ENCODE data around the gene MAGI2. TPM values are rescaled to one million over a fixed set of nuclear protein-coding genes. Genes with fewer than 3 reads are reported as not detected.

The MAGI2 gene
- polyA plus RNA-seq, 4 donors, result 0.22 to 2.1 (median 1.5) TPM

DNA sequence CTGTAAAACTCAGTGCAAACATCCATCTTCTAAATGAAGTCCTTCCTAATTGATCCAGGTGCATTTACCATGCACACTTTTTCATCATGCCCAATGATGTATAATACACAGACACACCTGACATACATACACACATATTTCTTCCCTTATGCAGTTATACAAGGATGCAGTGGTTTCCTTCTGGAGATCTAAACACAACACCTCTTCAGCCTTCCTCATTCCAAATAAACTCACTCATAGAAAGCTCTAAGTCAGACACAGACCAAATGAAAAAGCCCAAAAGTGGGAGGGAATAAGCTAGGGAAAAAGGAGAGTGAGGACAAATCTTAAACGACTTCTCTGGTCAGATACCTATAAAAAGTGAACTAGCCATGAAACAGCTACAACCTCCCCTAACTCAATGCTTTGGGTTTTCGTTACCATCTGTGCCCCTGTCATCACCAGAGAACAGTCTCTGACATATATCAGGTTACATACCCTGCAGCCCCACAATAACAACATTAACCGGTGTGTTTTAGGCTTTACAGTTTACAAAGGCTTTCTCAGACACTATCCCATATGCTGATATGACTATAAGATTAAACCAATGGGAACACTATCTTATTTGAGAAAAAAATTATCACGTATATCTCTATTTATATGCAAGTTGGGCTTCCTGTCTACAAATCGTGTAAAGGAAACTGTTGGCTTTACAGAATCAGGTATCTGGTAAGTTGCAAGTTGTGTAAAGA lies 979.7 kb downstream of the MAGI2 start:
- no peaks in the 10 kb centered on the region for H3K36me3 ChIP-seq (ENCODE audit: control insufficient read depth in 3 of 3, insufficient read depth in 2 of 3, low read depth in 1 of 3, low read length in 3 of 3)
- H3K4me3 ChIP-seq (ENCODE audit: low read depth in 1 of 3, low read length in 3 of 3), result no peak overlapping the region
- H3K9me3 ChIP-seq (ENCODE audit: control insufficient read depth in 2 of 2, insufficient read depth in 1 of 2, low read depth in 1 of 2, low read length in 1 of 2), result no peaks in the 10 kb centered on the region
- no peaks in the 10 kb centered on the region for H3K27me3 ChIP-seq (ENCODE audit: control insufficient read depth in 3 of 3, insufficient read depth in 3 of 3, low read length in 3 of 3)
- DNase-seq (no peak), FAIRE-seq (no peak)
- no peaks in the 10 kb centered on the region for H3K4me1 ChIP-seq (ENCODE audit: control insufficient read depth in 3 of 3, insufficient read depth in 2 of 3, low read depth in 1 of 3, low read length in 2 of 3)
- H3K27ac ChIP-seq (ENCODE audit: low read depth in 1 of 3, low read length in 2 of 3), result no peak overlapping the region
- WGBS, 3 donors, result 62 to 71% (median 68%) methylated on average over 5 of the region's 5 CpGs

DNA sequence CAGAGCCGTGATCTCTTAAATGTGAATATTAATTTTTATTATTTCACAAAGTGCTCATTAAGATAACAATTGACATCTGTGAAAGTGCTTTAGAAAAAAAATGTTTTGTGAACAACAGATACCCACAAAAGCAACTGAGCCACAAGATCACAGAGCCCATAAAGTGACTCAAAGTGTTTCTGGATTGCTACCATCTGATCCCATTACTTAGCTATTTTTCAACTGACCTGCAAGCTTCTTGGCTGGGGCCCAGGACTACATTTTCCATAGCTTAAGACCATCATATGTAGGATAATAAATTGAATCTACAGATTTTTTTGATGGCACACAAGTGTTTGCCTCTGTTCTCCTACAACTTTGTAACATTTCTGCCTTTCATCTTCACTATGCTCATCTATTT lies 980.4 kb downstream of the MAGI2 start:
- no peaks in the 10 kb centered on the region for H3K27me3 ChIP-seq (ENCODE audit: control insufficient read depth in 3 of 3, insufficient read depth in 3 of 3, low read length in 3 of 3)
- H3K9me3 ChIP-seq (ENCODE audit: control insufficient read depth in 2 of 2, insufficient read depth in 1 of 2, low read depth in 1 of 2, low read length in 1 of 2), result no peaks in the 10 kb centered on the region
- FAIRE-seq (no peak), DNase-seq (no peak)
- 32 to 69% (median 58%) methylated on average over 1 of the region's 1 CpG for WGBS, 3 donors
- no peaks in the 10 kb centered on the region for H3K36me3 ChIP-seq (ENCODE audit: control insufficient read depth in 3 of 3, insufficient read depth in 2 of 3, low read depth in 1 of 3, low read length in 3 of 3)
- H3K27ac ChIP-seq (ENCODE audit: low read depth in 1 of 3, low read length in 2 of 3), result no peak overlapping the region
- no peak overlapping the region for H3K4me3 ChIP-seq (ENCODE audit: low read depth in 1 of 3, low read length in 3 of 3)
- H3K4me1 ChIP-seq (ENCODE audit: control insufficient read depth in 3 of 3, insufficient read depth in 2 of 3, low read depth in 1 of 3, low read length in 2 of 3), result no peaks in the 10 kb centered on the region

DNA sequence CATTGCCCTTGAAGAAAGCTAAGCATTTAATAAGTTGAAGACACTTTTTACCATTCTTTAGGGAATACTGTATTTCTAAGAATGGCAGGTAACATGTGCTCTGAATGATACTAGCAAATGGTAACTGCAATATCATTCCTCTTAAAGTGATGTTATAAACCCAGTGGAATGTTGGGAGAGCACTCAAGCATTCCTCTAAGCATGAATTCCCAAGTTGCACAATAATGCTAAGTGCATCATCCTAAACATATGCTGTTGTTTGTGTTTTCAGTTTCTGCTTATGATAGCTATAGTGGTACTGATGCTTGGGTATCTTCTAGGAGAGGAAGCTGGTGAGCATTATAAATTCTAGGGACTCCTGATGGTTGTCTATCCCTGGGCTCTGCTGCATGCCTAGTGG lies 980.9 kb downstream of the MAGI2 start:
- H3K9me3 ChIP-seq (ENCODE audit: control insufficient read depth in 2 of 2, insufficient read depth in 1 of 2, low read depth in 1 of 2, low read length in 1 of 2), result no peaks in the 10 kb centered on the region
- H3K36me3 ChIP-seq (ENCODE audit: control insufficient read depth in 3 of 3, insufficient read depth in 2 of 3, low read depth in 1 of 3, low read length in 3 of 3), result no peaks in the 10 kb centered on the region
- no peak for DNase-seq
- FAIRE-seq, result no peak
- H3K27me3 ChIP-seq (ENCODE audit: control insufficient read depth in 3 of 3, insufficient read depth in 3 of 3, low read length in 3 of 3), result no peaks in the 10 kb centered on the region
- no peak overlapping the region for H3K4me3 ChIP-seq (ENCODE audit: low read depth in 1 of 3, low read length in 3 of 3)
- H3K4me1 ChIP-seq (ENCODE audit: control insufficient read depth in 3 of 3, insufficient read depth in 2 of 3, low read depth in 1 of 3, low read length in 2 of 3), result no peaks in the 10 kb centered on the region
- no peak overlapping the region for H3K27ac ChIP-seq (ENCODE audit: low read depth in 1 of 3, low read length in 2 of 3)

DNA sequence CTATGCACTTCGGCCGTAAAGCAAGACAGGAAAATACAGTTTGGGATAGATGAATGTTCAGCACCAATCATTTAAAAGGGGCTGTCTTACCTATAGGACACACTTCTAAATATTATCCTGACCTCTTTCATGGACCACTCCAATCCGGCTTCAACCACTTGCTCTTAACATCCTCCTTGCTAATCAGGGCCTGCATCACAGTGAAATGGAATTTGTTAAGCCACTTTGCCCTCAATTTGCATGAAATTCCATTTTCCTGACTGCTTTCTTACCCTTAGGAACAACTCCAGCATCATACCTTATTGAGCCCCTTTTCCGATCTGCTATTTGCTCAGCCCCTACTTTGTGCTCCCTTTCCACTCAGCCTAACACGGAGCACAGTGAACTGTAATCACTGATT lies 987.6 kb downstream of the MAGI2 start:
- Histone ChIP-seq H3K4me1 (ENCODE audit: control insufficient read depth in 3 of 3, insufficient read depth in 2 of 3, low read depth in 1 of 3, low read length in 2 of 3) (no peaks in the 10 kb centered on the region), H3K27me3 (ENCODE audit: control insufficient read depth in 3 of 3, insufficient read depth in 3 of 3, low read length in 3 of 3) (no peaks in the 10 kb centered on the region), H3K27ac (ENCODE audit: low read depth in 1 of 3, low read length in 2 of 3) (no peak overlapping the region), H3K4me3 (ENCODE audit: low read depth in 1 of 3, low read length in 3 of 3) (no peak overlapping the region), H3K9me3 (ENCODE audit: control insufficient read depth in 2 of 2, insufficient read depth in 1 of 2, low read depth in 1 of 2, low read length in 1 of 2) (no peaks in the 10 kb centered on the region), H3K36me3 (ENCODE audit: control insufficient read depth in 3 of 3, insufficient read depth in 2 of 3, low read depth in 1 of 3, low read length in 3 of 3) (no peaks in the 10 kb centered on the region)
- no peak for DNase-seq
- no peak for FAIRE-seq
- WGBS, 3 donors, result 76 to 89% (median 82%) methylated on average over 5 of the region's 5 CpGs

DNA sequence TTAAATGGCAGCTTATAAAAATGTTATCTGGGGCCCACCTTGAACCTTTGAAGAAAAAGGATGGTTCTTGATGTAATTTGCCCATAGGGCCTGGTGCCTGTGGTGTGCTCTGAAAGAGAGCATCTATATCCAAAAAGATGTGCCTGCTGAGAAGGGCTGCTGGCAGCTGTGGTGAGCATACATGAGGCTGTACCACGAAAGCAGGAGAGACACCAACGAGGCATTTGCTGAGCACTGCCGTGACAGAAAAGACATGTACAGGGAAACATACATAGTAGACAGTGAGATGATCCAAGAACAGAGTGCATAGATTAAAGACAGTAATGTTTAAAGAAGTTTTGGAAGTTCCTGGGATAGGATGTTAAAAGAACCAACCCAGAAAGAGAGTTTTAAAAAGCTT lies 990.4 kb downstream of the MAGI2 start:
- 87 to 95% (median 90%) methylated on average over 3 of the region's 3 CpGs for WGBS, 3 donors
- DNase-seq, result no peak
- no peaks in the 10 kb centered on the region for H3K27me3 ChIP-seq (ENCODE audit: control insufficient read depth in 3 of 3, insufficient read depth in 3 of 3, low read length in 3 of 3)
- H3K4me1 ChIP-seq (ENCODE audit: control insufficient read depth in 3 of 3, insufficient read depth in 2 of 3, low read depth in 1 of 3, low read length in 2 of 3), result no peaks in the 10 kb centered on the region
- no peak overlapping the region for H3K4me3 ChIP-seq (ENCODE audit: low read depth in 1 of 3, low read length in 3 of 3)
- H3K36me3 ChIP-seq (ENCODE audit: control insufficient read depth in 3 of 3, insufficient read depth in 2 of 3, low read depth in 1 of 3, low read length in 3 of 3), result no peaks in the 10 kb centered on the region
- no peaks in the 10 kb centered on the region for H3K9me3 ChIP-seq (ENCODE audit: control insufficient read depth in 2 of 2, insufficient read depth in 1 of 2, low read depth in 1 of 2, low read length in 1 of 2)
- FAIRE-seq, result no peak
- H3K27ac ChIP-seq (ENCODE audit: low read depth in 1 of 3, low read length in 2 of 3), result no peak overlapping the region

DNA sequence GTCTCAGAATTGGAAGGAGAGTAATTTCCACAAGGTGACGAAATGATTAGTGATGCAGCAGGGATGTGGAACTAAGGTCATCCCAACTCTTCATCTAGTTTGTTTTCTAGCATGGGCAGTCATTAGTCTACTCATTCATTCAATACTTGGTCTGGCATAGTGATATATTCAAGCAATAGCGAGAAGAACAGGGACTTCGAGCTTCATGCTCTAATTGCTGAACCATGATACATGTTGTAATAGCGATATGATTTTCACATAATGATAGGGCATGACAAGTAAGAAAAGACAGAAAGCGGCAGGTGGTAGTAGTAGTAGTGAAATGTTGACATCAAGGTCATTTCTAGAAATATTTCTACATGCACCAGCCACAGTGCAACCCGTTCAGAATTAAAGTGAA lies 1002.8 kb downstream of the MAGI2 start:
- no peaks in the 10 kb centered on the region for H3K9me3 ChIP-seq (ENCODE audit: control insufficient read depth in 2 of 2, insufficient read depth in 1 of 2, low read depth in 1 of 2, low read length in 1 of 2)
- no peaks in the 10 kb centered on the region for H3K27me3 ChIP-seq (ENCODE audit: control insufficient read depth in 3 of 3, insufficient read depth in 3 of 3, low read length in 3 of 3)
- 47 to 66% (median 59%) methylated on average over 6 of the region's 6 CpGs for WGBS, 3 donors
- FAIRE-seq, result no peak
- no peak overlapping the region for H3K4me3 ChIP-seq (ENCODE audit: low read depth in 1 of 3, low read length in 3 of 3)
- peaks cover 2 to 11% (median 2%) of the 10 kb centered on the region in 3 donors for H3K4me1 ChIP-seq (ENCODE audit: control insufficient read depth in 3 of 3, insufficient read depth in 2 of 3, low read depth in 1 of 3, low read length in 2 of 3)
- H3K27ac ChIP-seq (ENCODE audit: low read depth in 1 of 3, low read length in 2 of 3), result no peak overlapping the region
- no peaks in the 10 kb centered on the region for H3K36me3 ChIP-seq (ENCODE audit: control insufficient read depth in 3 of 3, insufficient read depth in 2 of 3, low read depth in 1 of 3, low read length in 3 of 3)
- peak in 1 of 2 donors; percentile 12 for DNase-seq

DNA sequence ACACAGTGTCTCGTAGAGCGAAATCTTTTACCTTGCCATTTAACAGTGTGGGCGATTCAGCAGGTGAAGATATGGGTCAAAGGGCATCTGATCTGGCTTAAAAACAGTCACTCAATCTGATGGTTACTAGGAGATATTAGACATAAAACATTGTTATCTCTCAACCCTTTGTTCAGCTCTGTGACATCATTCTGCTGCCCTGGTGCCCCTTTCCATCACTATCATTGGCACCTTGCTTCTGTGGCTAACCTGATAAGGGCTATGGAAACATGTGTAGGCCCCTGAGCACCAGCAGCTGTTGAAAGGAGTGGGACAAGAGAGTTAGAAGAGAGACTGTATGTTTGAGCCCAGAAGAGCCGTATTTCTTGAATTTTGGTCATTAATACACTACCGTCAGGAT lies 1004.6 kb downstream of the MAGI2 start:
- WGBS, 3 donors, result 17 to 60% (median 36%) methylated on average over 5 of the region's 5 CpGs
- H3K9me3 ChIP-seq (ENCODE audit: control insufficient read depth in 2 of 2, insufficient read depth in 1 of 2, low read depth in 1 of 2, low read length in 1 of 2), result no peaks in the 10 kb centered on the region
- peaks cover 2 to 11% (median 2%) of the 10 kb centered on the region in 3 donors for H3K4me1 ChIP-seq (ENCODE audit: control insufficient read depth in 3 of 3, insufficient read depth in 2 of 3, low read depth in 1 of 3, low read length in 2 of 3)
- DNase-seq, result peak; percentile 63 to 73
- FAIRE-seq, result no peak
- no peaks in the 10 kb centered on the region for H3K27me3 ChIP-seq (ENCODE audit: control insufficient read depth in 3 of 3, insufficient read depth in 3 of 3, low read length in 3 of 3)
- H3K27ac ChIP-seq (ENCODE audit: low read depth in 1 of 3, low read length in 2 of 3), result peak overlapping the region in 1 of 3 donors; percentile 4
- H3K4me3 ChIP-seq (ENCODE audit: low read depth in 1 of 3, low read length in 3 of 3), result no peak overlapping the region
- no peaks in the 10 kb centered on the region for H3K36me3 ChIP-seq (ENCODE audit: control insufficient read depth in 3 of 3, insufficient read depth in 2 of 3, low read depth in 1 of 3, low read length in 3 of 3)

DNA sequence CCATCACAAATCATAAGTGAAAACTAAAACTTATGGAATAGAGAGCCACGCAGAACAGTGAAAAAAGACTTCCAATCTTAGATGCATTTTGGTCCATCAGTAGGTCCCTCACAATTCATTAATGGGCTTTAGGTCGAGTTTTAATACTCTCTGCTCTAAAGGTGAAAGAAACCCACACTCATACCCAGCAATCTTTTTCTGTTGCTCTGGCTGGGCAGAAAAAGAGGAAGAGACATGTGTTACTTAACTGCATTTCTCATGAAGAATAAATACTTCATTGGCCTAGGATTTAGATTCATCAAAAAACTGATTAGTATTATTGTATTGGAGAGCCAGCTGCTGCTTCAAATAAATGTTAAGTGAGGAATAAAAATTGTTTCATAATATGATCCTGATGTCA lies 1009.2 kb downstream of the MAGI2 start:
- no peaks in the 10 kb centered on the region for H3K36me3 ChIP-seq (ENCODE audit: control insufficient read depth in 3 of 3, insufficient read depth in 2 of 3, low read depth in 1 of 3, low read length in 3 of 3)
- H3K4me1 ChIP-seq (ENCODE audit: control insufficient read depth in 3 of 3, insufficient read depth in 2 of 3, low read depth in 1 of 3, low read length in 2 of 3), result peaks cover 2 to 7% (median 2%) of the 10 kb centered on the region in 3 donors
- DNase-seq (no peak), FAIRE-seq (no peak)
- H3K27me3 ChIP-seq (ENCODE audit: control insufficient read depth in 3 of 3, insufficient read depth in 3 of 3, low read length in 3 of 3), result no peaks in the 10 kb centered on the region
- no peaks in the 10 kb centered on the region for H3K9me3 ChIP-seq (ENCODE audit: control insufficient read depth in 2 of 2, insufficient read depth in 1 of 2, low read depth in 1 of 2, low read length in 1 of 2)
- no peak overlapping the region for H3K27ac ChIP-seq (ENCODE audit: low read depth in 1 of 3, low read length in 2 of 3)
- WGBS, 3 donors, result 31 to 78% (median 67%) methylated on average over 2 of the region's 2 CpGs
- H3K4me3 ChIP-seq (ENCODE audit: low read depth in 1 of 3, low read length in 3 of 3), result no peak overlapping the region

DNA sequence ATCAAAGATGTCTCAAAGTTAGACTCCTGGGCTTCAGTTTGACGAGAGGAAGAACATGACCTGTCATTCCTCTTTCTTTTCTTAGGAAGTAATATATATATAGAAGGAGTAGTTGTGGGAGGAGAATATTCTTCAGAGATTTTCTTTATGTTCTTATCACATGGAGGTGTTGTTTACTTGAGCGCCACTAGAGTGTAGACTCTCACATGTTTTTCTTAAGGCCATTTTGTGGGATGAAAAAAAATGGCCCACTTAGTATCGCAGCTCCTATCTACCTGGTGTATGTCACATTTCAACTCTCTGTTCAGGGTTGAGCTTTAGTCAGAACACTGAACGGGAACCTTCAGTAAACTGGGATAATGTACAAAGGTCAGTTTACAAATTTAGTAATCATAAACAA lies 1009.7 kb downstream of the MAGI2 start:
- Histone ChIP-seq H3K4me1 (ENCODE audit: control insufficient read depth in 3 of 3, insufficient read depth in 2 of 3, low read depth in 1 of 3, low read length in 2 of 3) (peaks cover 0 to 3% (median 0%) of the 10 kb centered on the region in 3 donors), H3K4me3 (ENCODE audit: low read depth in 1 of 3, low read length in 3 of 3) (no peak overlapping the region)
- FAIRE-seq, result no peak

More for the DNA sequence above, 1009.7 kb downstream of the MAGI2 start:
- H3K9me3 ChIP-seq (ENCODE audit: control insufficient read depth in 2 of 2, insufficient read depth in 1 of 2, low read depth in 1 of 2, low read length in 1 of 2), result no peaks in the 10 kb centered on the region
- no peaks in the 10 kb centered on the region for H3K36me3 ChIP-seq (ENCODE audit: control insufficient read depth in 3 of 3, insufficient read depth in 2 of 3, low read depth in 1 of 3, low read length in 3 of 3)
- H3K27ac ChIP-seq (ENCODE audit: low read depth in 1 of 3, low read length in 2 of 3), result no peak overlapping the region
- DNase-seq, result no peak
- H3K27me3 ChIP-seq (ENCODE audit: control insufficient read depth in 3 of 3, insufficient read depth in 3 of 3, low read length in 3 of 3), result no peaks in the 10 kb centered on the region
- WGBS, 3 donors, result 60 to 62% (median 61%) methylated on average over 4 of the region's 4 CpGs
